HUES48 (cell line): ENCODE data around the gene TRPM1.

Experiments
- H3K27ac ChIP-seq: one replicate; pipeline ENCODE4 v1.7.0; 2013; ENCODE audit warnings: low read depth, low read length, inconsistent platforms
- H3K27me3 ChIP-seq: 2 replicates; pipeline ENCODE4 v1.6.1; 2013; ENCODE audit warnings: mild to moderate bottlenecking, low read length; ENCODE audit not compliant: control insufficient read depth, insufficient read depth
- H3K36me3 ChIP-seq: 2 replicates; pipeline ENCODE4 v1.6.1; 2013; ENCODE audit warnings: low read length; ENCODE audit not compliant: control insufficient read depth, insufficient read depth
- H3K4me1 ChIP-seq: 2 replicates; pipeline ENCODE4 v1.6.1; 2013; ENCODE audit warnings: mild to moderate bottlenecking, low read length; ENCODE audit not compliant: control insufficient read depth, insufficient read depth
- H3K4me3 ChIP-seq: 2 replicates; pipeline ENCODE4 v1.5.1; 2013; ENCODE audit warnings: mild to moderate bottlenecking, low read depth, low read length
- H3K9ac ChIP-seq: 2 replicates; pipeline ENCODE4 v1.6.1; 2013; ENCODE audit warnings: mild to moderate bottlenecking, low read depth, low read length, moderate library complexity
- H3K9me3 ChIP-seq: 2 replicates; pipeline ENCODE4 v1.6.1; 2013; ENCODE audit warnings: low read length; ENCODE audit not compliant: control insufficient read depth, insufficient read depth

Gene TRPM1

GRCh38 chr15:31136016-31136415 lies 34.5 kb upstream of the TRPM1 start:
- H3K9ac ChIP-seq = no peak overlapping the region
- H3K4me3 ChIP-seq = no peak overlapping the region
- H3K36me3 ChIP-seq = no peaks in the 10 kb centered on the region
- H3K27me3 ChIP-seq = no peaks in the 10 kb centered on the region
- peaks cover 3% of the 10 kb centered on the region; the same call in 1 of the 2 replicates for H3K4me1 ChIP-seq
- peaks cover 8% of the 10 kb centered on the region for H3K9me3 ChIP-seq
- H3K27ac ChIP-seq = no peak overlapping the region

- Histone ChIP-seq H3K36me3 (no peaks in the 10 kb centered on the region), H3K27ac (no peak overlapping the region), H3K4me1 (peaks cover 3% of the 10 kb centered on the region; the same call in 1 of the 2 replicates), H3K4me3 (no peak overlapping the region), H3K9me3 (peaks cover 8% of the 10 kb centered on the region), H3K9ac (no peak overlapping the region), H3K27me3 (no peaks in the 10 kb centered on the region)
These were observed 34.0 kb upstream of the TRPM1 start for GRCh38 chr15:31135523-31135922.

GRCh38 chr15:31133890-31134289 lies 32.4 kb upstream of the TRPM1 start:
- H3K36me3 ChIP-seq = no peaks in the 10 kb centered on the region
- peaks cover 3% of the 10 kb centered on the region; the same call in 1 of the 2 replicates for H3K4me1 ChIP-seq
- no peak overlapping the region for H3K4me3 ChIP-seq
- no peak overlapping the region for H3K9ac ChIP-seq
- H3K27ac ChIP-seq = no peak overlapping the region
- H3K9me3 ChIP-seq = peaks cover 8% of the 10 kb centered on the region
- peaks cover 2% of the 10 kb centered on the region; the same call in 1 of the 2 replicates for H3K27me3 ChIP-seq

GRCh38 chr15:31131853-31132375 lies 30.4 kb upstream of the TRPM1 start:
- no peak overlapping the region for H3K27ac ChIP-seq
- H3K4me3 ChIP-seq = no peak overlapping the region
- no peak overlapping the region for H3K9ac ChIP-seq
- no peaks in the 10 kb centered on the region for H3K36me3 ChIP-seq
- H3K9me3 ChIP-seq = peaks cover 8% of the 10 kb centered on the region
- peaks cover 3% of the 10 kb centered on the region; the same call in 1 of the 2 replicates for H3K27me3 ChIP-seq
- H3K4me1 ChIP-seq = peaks cover 3% of the 10 kb centered on the region; the same call in 1 of the 2 replicates

GRCh38 chr15:31130576-31131237 lies 29.2 kb upstream of the TRPM1 start:
- no peak overlapping the region for H3K9ac ChIP-seq
- H3K27me3 ChIP-seq = peaks cover 3% of the 10 kb centered on the region; the same call in 1 of the 2 replicates
- no peaks in the 10 kb centered on the region for H3K36me3 ChIP-seq
- peaks cover 8% of the 10 kb centered on the region for H3K9me3 ChIP-seq
- H3K27ac ChIP-seq = no peak overlapping the region
- no peak overlapping the region for H3K4me3 ChIP-seq
- no peaks in the 10 kb centered on the region; the same call in 1 of the 2 replicates for H3K4me1 ChIP-seq

GRCh38 chr15:31129769-31130303 lies 28.3 kb upstream of the TRPM1 start:
- no peak overlapping the region for H3K4me3 ChIP-seq
- H3K27me3 ChIP-seq = peaks cover 3% of the 10 kb centered on the region; the same call in 1 of the 2 replicates
- no peaks in the 10 kb centered on the region; the same call in 1 of the 2 replicates for H3K4me1 ChIP-seq
- no peak overlapping the region for H3K9ac ChIP-seq
- no peak overlapping the region for H3K27ac ChIP-seq
- H3K36me3 ChIP-seq = no peaks in the 10 kb centered on the region
- H3K9me3 ChIP-seq = peaks cover 5% of the 10 kb centered on the region

- Histone ChIP-seq H3K4me3 (no peak overlapping the region), H3K27ac (no peak overlapping the region), H3K9ac (no peak overlapping the region), H3K9me3 (peaks cover 5% of the 10 kb centered on the region), H3K4me1 (no peaks in the 10 kb centered on the region; the same call in 1 of the 2 replicates), H3K27me3 (peaks cover 3% of the 10 kb centered on the region; the same call in 1 of the 2 replicates), H3K36me3 (no peaks in the 10 kb centered on the region)
These were observed 27.6 kb upstream of the TRPM1 start for GRCh38 chr15:31128919-31129768.

GRCh38 chr15:31128477-31128876 lies 27.0 kb upstream of the TRPM1 start:
- Histone ChIP-seq H3K4me3 (no peak overlapping the region), H3K27ac (no peak overlapping the region), H3K4me1 (no peaks in the 10 kb centered on the region; the same call in 1 of the 2 replicates), H3K27me3 (peaks cover 3% of the 10 kb centered on the region; the same call in 1 of the 2 replicates), H3K9ac (no peak overlapping the region), H3K36me3 (no peaks in the 10 kb centered on the region), H3K9me3 (no peaks in the 10 kb centered on the region)

- H3K27me3 ChIP-seq = peaks cover 3% of the 10 kb centered on the region; the same call in 1 of the 2 replicates
- no peaks in the 10 kb centered on the region; the same call in 1 of the 2 replicates for H3K4me1 ChIP-seq
- H3K36me3 ChIP-seq = no peaks in the 10 kb centered on the region
- no peak overlapping the region for H3K9ac ChIP-seq
- H3K4me3 ChIP-seq = no peak overlapping the region
- H3K27ac ChIP-seq = no peak overlapping the region
- no peaks in the 10 kb centered on the region for H3K9me3 ChIP-seq
These were observed 26.2 kb upstream of the TRPM1 start for GRCh38 chr15:31127596-31128261.

GRCh38 chr15:31125061-31125460 lies 23.5 kb upstream of the TRPM1 start:
- peaks cover 3% of the 10 kb centered on the region; the same call in 1 of the 2 replicates for H3K27me3 ChIP-seq
- no peak overlapping the region for H3K27ac ChIP-seq
- H3K36me3 ChIP-seq = no peaks in the 10 kb centered on the region
- no peak overlapping the region for H3K4me3 ChIP-seq
- no peak overlapping the region for H3K9ac ChIP-seq
- no peaks in the 10 kb centered on the region; the same call in 1 of the 2 replicates for H3K4me1 ChIP-seq
- no peaks in the 10 kb centered on the region for H3K9me3 ChIP-seq
